IMR-90 (cell line): ENCODE data around the gene MT1X. TPM values are rescaled to one million over a fixed set of nuclear protein-coding genes. Genes with fewer than 3 reads are reported as not detected.

Experiments
- ATAC-seq: fragments of 200-7000 bp; cut with Tn5 transposase; 2 replicates; pipeline ENCODE4 v1.9.1; 2020; ENCODE audit warnings: low read depth, mild to moderate bottlenecking, moderate library complexity
- BruUV-seq: library from RNA; stranded (reverse); fragments of 400-500 nt; replicated peaks from 2 replicates; lab custom pipeline; 2021; lab: Mats Ljungman, UMichigan
- CTCF ChIA-PET: fragments of 300-600 bp; formaldehyde crosslinking; extraction: SDS; loops from one replicate; lab custom pipeline; 2021; ENCODE audit warnings: antibody characterized with exemption; lab: Yijun Ruan, JAX
- POLR2A ChIA-PET: fragments of 300-600 bp; sonication (Branson Sonifier 250); formaldehyde crosslinking; loops from one replicate; lab custom pipeline; 2022; ENCODE audit warnings: antibody characterized with exemption; ENCODE audit not compliant: unreplicated experiment; lab: Charles Lee
- DNase-seq: peaks from one replicate; pipeline ENCODE4 v3.0.0; 2013
- H2AFZ ChIP-seq: replicated peaks from 2 replicates; pipeline ENCODE3; 2013; ENCODE audit warnings: low read length, mild to moderate bottlenecking; ENCODE audit not compliant: poor library complexity
- H2AK5ac ChIP-seq: 2 replicates; pipeline ENCODE4 v1.6.1; 2013; ENCODE audit warnings: low read depth, low read length, inconsistent platforms
- H2AK9ac ChIP-seq: replicated peaks from 2 replicates; pipeline ENCODE3; 2013; ENCODE audit warnings: mild to moderate bottlenecking, low read depth, low read length, moderate library complexity; ENCODE audit not compliant: poor library complexity
- H2BK120ac ChIP-seq: 2 replicates; pipeline ENCODE4 v1.6.1; 2013; ENCODE audit warnings: low read depth, low read length, inconsistent platforms
- H2BK15ac ChIP-seq: 3 replicates; pipeline ENCODE4 v1.6.1; 2013; ENCODE audit warnings: low read depth, low read length, inconsistent platforms
- H2BK20ac ChIP-seq: 2 replicates; pipeline ENCODE4 v1.6.1; 2013; ENCODE audit warnings: low read depth, mild to moderate bottlenecking, inconsistent platforms, low read length, moderate library complexity
- H2BK5ac ChIP-seq: 2 replicates; pipeline ENCODE4 v1.6.1; 2013; ENCODE audit warnings: mild to moderate bottlenecking, low read depth, low read length, inconsistent platforms; ENCODE audit not compliant: poor library complexity, severe bottlenecking
- H3K14ac ChIP-seq: replicated peaks from 2 replicates; pipeline ENCODE4 v1.6.1; 2013; ENCODE audit warnings: low read depth, low read length, inconsistent platforms
- H3K18ac ChIP-seq: 2 replicates; pipeline ENCODE4 v1.6.1; 2013; ENCODE audit warnings: low read depth, low read length, control low read depth
- H3K23ac ChIP-seq: 2 replicates; pipeline ENCODE4 v1.6.1; 2013; ENCODE audit warnings: low read depth, low read length, inconsistent platforms
- H3K27ac ChIP-seq: 2 replicates; pipeline ENCODE4 v1.5.1; 2013; ENCODE audit warnings: mild to moderate bottlenecking, control low read depth, low read length; ENCODE audit not compliant: insufficient read depth
- H3K27me3 ChIP-seq: 2 replicates; pipeline ENCODE4 v1.6.1; 2013; ENCODE audit warnings: low read length; ENCODE audit not compliant: control insufficient read depth, insufficient read depth
- H3K36me3 ChIP-seq: 2 replicates; pipeline ENCODE4 v1.6.1; 2013; ENCODE audit warnings: low read length, mixed read lengths; ENCODE audit not compliant: control insufficient read depth, insufficient read depth
- H3K4ac ChIP-seq: 2 replicates; pipeline ENCODE4 v1.6.1; 2013; ENCODE audit warnings: low read depth, low read length, inconsistent platforms
- H3K4me1 ChIP-seq: 2 replicates; pipeline ENCODE4 v1.6.1; 2013; ENCODE audit warnings: low read length, mixed read lengths; ENCODE audit not compliant: control insufficient read depth, insufficient read depth
- H3K4me2 ChIP-seq: 2 replicates; pipeline ENCODE4 v1.6.1; 2013; ENCODE audit warnings: low read depth, mild to moderate bottlenecking, control low read depth, low read length, moderate library complexity
- H3K4me3 ChIP-seq: 2 replicates; pipeline ENCODE4 v1.5.1; 2013; ENCODE audit warnings: low read depth, mild to moderate bottlenecking, control low read depth, low read length, moderate library complexity; ENCODE audit not compliant: insufficient read depth
- H3K56ac ChIP-seq: 2 replicates; pipeline ENCODE4 v1.6.1; 2013; ENCODE audit warnings: low read length, inconsistent platforms; ENCODE audit not compliant: insufficient read depth; ENCODE audit errors: extremely low read depth
- H3K79me1 ChIP-seq, 2 experiments: 2 replicates each; pipeline ENCODE4 v1.6.1; 2013; ENCODE audit warnings: low read length in 2 of 2, inconsistent platforms in 1 of 2, low read depth in 1 of 2
- H3K9ac ChIP-seq: 2 replicates; pipeline ENCODE4 v1.6.1; 2013; ENCODE audit warnings: low read depth, low read length, control low read depth
- H3K9me1 ChIP-seq: 2 replicates; pipeline ENCODE4 v1.6.1; 2013; ENCODE audit warnings: low read length, inconsistent platforms; ENCODE audit not compliant: insufficient read depth
- H3K9me3 ChIP-seq: 2 replicates; pipeline ENCODE4 v1.6.1; 2013; ENCODE audit warnings: low read length; ENCODE audit not compliant: control insufficient read depth, insufficient read depth
- H4K20me1 ChIP-seq: 2 replicates; pipeline ENCODE4 v1.6.1; 2013; ENCODE audit warnings: low read length, inconsistent platforms; ENCODE audit not compliant: insufficient read depth
- H4K5ac ChIP-seq: 2 replicates; pipeline ENCODE4 v1.6.1; 2013; ENCODE audit warnings: mild to moderate bottlenecking, low read depth, low read length, control low read depth
- H4K8ac ChIP-seq, 2 experiments: 2 replicates each; pipeline ENCODE4 v1.6.1; 2013; ENCODE audit warnings: low read depth in 2 of 2, low read length in 2 of 2, control low read depth in 1 of 2, inconsistent platforms in 1 of 2
- H4K91ac ChIP-seq: 2 replicates; pipeline ENCODE4 v1.6.1; 2013; ENCODE audit warnings: low read depth, low read length, inconsistent platforms; ENCODE audit not compliant: insufficient read depth
- CEBPB ChIP-seq: IDR thresholded peaks from 2 replicates; pipeline ENCODE4 v1.6.1; 2012; ENCODE audit warnings: low read depth, low read length, improper control_type of control experiment
- FOS ChIP-seq: fragments of 150-350 bp; IDR thresholded peaks from 2 replicates; pipeline ENCODE4 v1.6.1; 2016; ENCODE audit warnings: low read depth, low read length
- MAZ ChIP-seq: IDR thresholded peaks from 2 replicates; pipeline ENCODE4 v1.6.1; 2012; ENCODE audit warnings: low read depth, mild to moderate bottlenecking, low read length, improper control_type of control experiment, moderate library complexity, borderline replicate concordance
- MXI1 ChIP-seq: IDR thresholded peaks from 2 replicates; pipeline ENCODE4 v1.6.1; 2012; ENCODE audit warnings: low read depth, mild to moderate bottlenecking, low read length, moderate library complexity, borderline replicate concordance
- POLR2A ChIP-seq: IDR thresholded peaks from 2 replicates; pipeline ENCODE4 v1.6.1; 2012; ENCODE audit warnings: mild to moderate bottlenecking, low read depth, low read length
- RCOR1 ChIP-seq: IDR thresholded peaks from 2 replicates; pipeline ENCODE4 v1.6.1; 2012; ENCODE audit warnings: mild to moderate bottlenecking, low read length, improper control_type of control experiment; ENCODE audit not compliant: insufficient replicate concordance
- RFX5 ChIP-seq: IDR thresholded peaks from 2 replicates; pipeline ENCODE4 v1.8.0; 2012; ENCODE audit warnings: low read depth, mild to moderate bottlenecking, low read length, moderate library complexity
- USF2 ChIP-seq: fragments of 150-350 bp; IDR thresholded peaks from 2 replicates; pipeline ENCODE4 v1.6.1; 2017; ENCODE audit warnings: mild to moderate bottlenecking, antibody characterized with exemption, low read length, low read depth
- whole genome bisulfite sequencing, 2 experiments: methylation state at CpG; one replicate each; pipeline versions ENCODE4 v1.1.5 to v1.1.7; 2013; ENCODE audit warnings: missing lambda C conversion rate in 2 of 2; ENCODE audit not compliant: insufficient read length in 1 of 2; ENCODE audit errors: extremely low coverage in 2 of 2; 5-methylcytosine and 5-hydroxymethylcytosine counted together
- dilution Hi-C: fragments of 300-500 bp; cut with HindIII; formaldehyde crosslinking; loops from one replicate; pipeline ENCODE4 v1.14.3; 2018; ENCODE audit warnings: low sequenced_read_pairs; ENCODE audit not compliant: unreplicated experiment
- in situ Hi-C: fragments of 300-500 bp; cut with MboI; formaldehyde crosslinking; loops from 3 replicates; pipeline ENCODE4 v1.14.3; 2019; ENCODE audit warnings: low sequenced_read_pairs, inconsistent platforms, mixed read lengths
- intact Hi-C: fragments of 100-400 bp; cut with micrococcal nuclease; formaldehyde crosslinking; loops from 2 replicates; pipeline ENCODE4 v1.10.0; 2022
- polyA plus RNA-seq, 3 experiments: library from polyadenylated mRNA; depleted of rRNA; stranded (reverse); fragments of >200 nt; gene quantifications; 2 replicates each; pipeline ENCODE4 v1.2.3, GENCODE V29; 2012; ENCODE audit warnings: low replicate concordance in 1 of 3
- total RNA-seq: library from RNA; depleted of rRNA; stranded (reverse); fragments of >200 nt; gene quantifications from 2 replicates; pipeline ENCODE4 v1.2.3, GENCODE V29; 2012
- TF ChIP-seq, protein P1 (sequence below): fragments of 150-350 bp; IDR thresholded peaks from 2 replicates; pipeline ENCODE4 v1.6.1; 2016; ENCODE audit warnings: low read depth, mild to moderate bottlenecking, low read length, moderate library complexity, borderline replicate concordance

MT1X gene
- total and polyA plus RNA-seq, 2 of the 4 experiments (the other 2 are of a cell fraction), result 5.6 to 170 TPM

GRCh38 chr16:56675685-56676210 is 6.5 kb upstream of the MT1X start:
- ATAC-seq (no peak), DNase-seq (no peak)
- H2AK9ac ChIP-seq, result no peak overlapping the region
- no peak overlapping the region for H4K8ac ChIP-seq
- no peaks in the 10 kb centered on the region for H3K9me3 ChIP-seq
- no peak overlapping the region for H2AFZ ChIP-seq
- no peak overlapping the region for H4K5ac ChIP-seq
- H3K4me3 ChIP-seq, result no peak overlapping the region
- dilution Hi-C loops (no loop called here), intact Hi-C loops (no loop called here), in situ Hi-C loops (no loop called here)
- H3K14ac ChIP-seq, result no peak overlapping the region
- no peak overlapping the region for H2BK120ac ChIP-seq
- H2BK20ac ChIP-seq, result no peak overlapping the region
- no peaks in the 10 kb centered on the region for H3K79me1 ChIP-seq
- TF ChIP-seq POLR2A, result no peak
- no peak for TF ChIP-seq CEBPB
- TF ChIP-seq USF2, result no peak
- no peak for TF ChIP-seq RCOR1
- TF ChIP-seq, protein P1, sequence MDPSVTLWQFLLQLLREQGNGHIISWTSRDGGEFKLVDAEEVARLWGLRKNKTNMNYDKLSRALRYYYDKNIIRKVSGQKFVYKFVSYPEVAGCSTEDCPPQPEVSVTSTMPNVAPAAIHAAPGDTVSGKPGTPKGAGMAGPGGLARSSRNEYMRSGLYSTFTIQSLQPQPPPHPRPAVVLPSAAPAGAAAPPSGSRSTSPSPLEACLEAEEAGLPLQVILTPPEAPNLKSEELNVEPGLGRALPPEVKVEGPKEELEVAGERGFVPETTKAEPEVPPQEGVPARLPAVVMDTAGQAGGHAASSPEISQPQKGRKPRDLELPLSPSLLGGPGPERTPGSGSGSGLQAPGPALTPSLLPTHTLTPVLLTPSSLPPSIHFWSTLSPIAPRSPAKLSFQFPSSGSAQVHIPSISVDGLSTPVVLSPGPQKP, result no peak
- TF ChIP-seq FOS, result no peak
- no peak for TF ChIP-seq MXI1
- no peak for TF ChIP-seq RFX5
- no peak for TF ChIP-seq MAZ
- no peak overlapping the region for H3K27ac ChIP-seq
- H3K4ac ChIP-seq, result no peak overlapping the region
- H3K9ac ChIP-seq, result no peak overlapping the region
- H3K23ac ChIP-seq, result no peak overlapping the region
- peaks cover 13% of the 10 kb centered on the region for H3K4me1 ChIP-seq
- no peak overlapping the region for H3K4me2 ChIP-seq
- H3K9me1 ChIP-seq, result peaks cover 5% of the 10 kb centered on the region
- no peak overlapping the region for H3K18ac ChIP-seq
- H3K56ac ChIP-seq, result no peak overlapping the region
- H2BK5ac ChIP-seq, result no peak overlapping the region
- BruUV-seq, result no TSS peak
- no peaks in the 10 kb centered on the region for H3K36me3 ChIP-seq
- H3K27me3 ChIP-seq, result peaks cover 24% of the 10 kb centered on the region
- no CpG with 5 or more reads among the region's 32 CpGs for WGBS, 2 experiments
- H2BK15ac ChIP-seq, result no peak overlapping the region
- CTCF ChIA-PET, result no interaction called here
- H4K91ac ChIP-seq, result no peak overlapping the region
- no peak overlapping the region for H2AK5ac ChIP-seq
- POLR2A ChIA-PET, result no interaction called here
- H4K20me1 ChIP-seq, result peaks cover 4% of the 10 kb centered on the region; the same call in 1 of the 2 replicates
